ENCODE results near the gene FOXN3.

Gene FOXN3

DNA sequence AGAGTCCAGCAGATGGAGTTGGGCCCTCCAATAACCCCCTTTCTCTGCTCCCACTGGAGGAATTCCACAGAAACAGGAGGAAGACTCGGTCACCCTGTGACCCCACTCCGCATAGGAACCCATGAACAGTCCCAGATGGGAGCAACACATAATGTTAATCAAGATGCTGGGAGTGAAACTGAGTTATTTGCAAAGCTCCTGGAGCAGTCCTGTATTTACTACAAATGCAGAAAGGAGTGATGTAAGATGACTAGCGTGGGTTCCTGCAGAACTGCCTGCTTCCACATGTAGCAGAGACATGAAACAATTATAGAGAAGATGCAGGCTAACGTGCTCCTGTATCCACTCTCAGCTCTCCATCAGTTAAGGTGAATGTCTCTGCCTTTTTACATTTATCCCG, 274.7 kb downstream of the FOXN3 start:
- TF ChIP-seq, protein P1, sequence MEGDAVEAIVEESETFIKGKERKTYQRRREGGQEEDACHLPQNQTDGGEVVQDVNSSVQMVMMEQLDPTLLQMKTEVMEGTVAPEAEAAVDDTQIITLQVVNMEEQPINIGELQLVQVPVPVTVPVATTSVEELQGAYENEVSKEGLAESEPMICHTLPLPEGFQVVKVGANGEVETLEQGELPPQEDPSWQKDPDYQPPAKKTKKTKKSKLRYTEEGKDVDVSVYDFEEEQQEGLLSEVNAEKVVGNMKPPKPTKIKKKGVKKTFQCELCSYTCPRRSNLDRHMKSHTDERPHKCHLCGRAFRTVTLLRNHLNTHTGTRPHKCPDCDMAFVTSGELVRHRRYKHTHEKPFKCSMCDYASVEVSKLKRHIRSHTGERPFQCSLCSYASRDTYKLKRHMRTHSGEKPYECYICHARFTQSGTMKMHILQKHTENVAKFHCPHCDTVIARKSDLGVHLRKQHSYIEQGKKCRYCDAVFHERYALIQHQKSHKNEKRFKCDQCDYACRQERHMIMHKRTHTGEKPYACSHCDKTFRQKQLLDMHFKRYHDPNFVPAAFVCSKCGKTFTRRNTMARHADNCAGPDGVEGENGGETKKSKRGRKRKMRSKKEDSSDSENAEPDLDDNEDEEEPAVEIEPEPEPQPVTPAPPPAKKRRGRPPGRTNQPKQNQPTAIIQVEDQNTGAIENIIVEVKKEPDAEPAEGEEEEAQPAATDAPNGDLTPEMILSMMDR (IDR thresholded peaks at IDR 0.05; ENCODE audit: low read depth, low read length), result no peak
- no peak for DNase-seq (ENCODE audit: extremely low read depth, low read depth)

DNA sequence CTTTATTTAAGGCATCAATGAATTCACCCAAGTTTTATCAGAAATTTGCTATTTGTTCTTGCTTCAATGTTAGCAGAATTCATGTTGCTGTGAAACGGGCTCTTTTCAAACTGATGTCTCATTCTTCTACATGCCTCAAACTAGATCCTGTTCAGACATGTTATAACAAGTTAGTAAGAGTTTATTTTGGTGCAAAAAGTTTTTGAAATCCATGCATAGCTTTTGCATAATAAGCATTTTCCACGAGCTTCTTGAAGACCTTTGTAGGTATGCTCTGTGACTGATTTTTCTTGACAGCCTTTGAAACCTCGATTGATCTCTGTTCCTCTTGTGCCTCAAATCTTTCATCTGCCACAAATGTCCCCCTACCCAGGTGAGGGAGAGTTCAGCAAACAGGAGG, 275.2 kb downstream of the FOXN3 start:
- TF ChIP-seq, protein P1 (IDR thresholded peaks at IDR 0.05; ENCODE audit: low read depth, low read length), result no peak
- no peak for DNase-seq (ENCODE audit: extremely low read depth, low read depth)

DNA sequence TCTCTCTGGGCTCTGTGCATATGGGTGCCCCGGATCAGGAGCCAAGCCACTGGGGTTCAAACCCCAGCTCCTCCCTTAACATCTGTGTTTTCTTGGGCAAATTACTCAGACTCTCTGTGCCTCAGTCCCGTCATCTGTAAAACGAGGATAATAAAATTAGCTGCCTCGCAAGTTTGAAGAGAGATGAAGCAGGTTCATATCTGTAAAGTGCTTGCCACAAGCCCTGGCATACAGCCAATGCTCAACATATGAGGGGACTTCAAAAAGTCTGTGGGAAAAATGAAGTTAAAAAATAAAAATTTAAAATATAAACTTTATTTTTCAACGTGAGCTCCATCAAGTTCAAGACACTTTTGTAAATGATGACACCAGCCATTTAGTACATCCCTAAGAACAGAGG, 276.7 kb downstream of the FOXN3 start:
- TF ChIP-seq, protein P1 (IDR thresholded peaks at IDR 0.05; ENCODE audit: low read depth, low read length), result no peak
- no peak for DNase-seq (ENCODE audit: extremely low read depth, low read depth)

DNA sequence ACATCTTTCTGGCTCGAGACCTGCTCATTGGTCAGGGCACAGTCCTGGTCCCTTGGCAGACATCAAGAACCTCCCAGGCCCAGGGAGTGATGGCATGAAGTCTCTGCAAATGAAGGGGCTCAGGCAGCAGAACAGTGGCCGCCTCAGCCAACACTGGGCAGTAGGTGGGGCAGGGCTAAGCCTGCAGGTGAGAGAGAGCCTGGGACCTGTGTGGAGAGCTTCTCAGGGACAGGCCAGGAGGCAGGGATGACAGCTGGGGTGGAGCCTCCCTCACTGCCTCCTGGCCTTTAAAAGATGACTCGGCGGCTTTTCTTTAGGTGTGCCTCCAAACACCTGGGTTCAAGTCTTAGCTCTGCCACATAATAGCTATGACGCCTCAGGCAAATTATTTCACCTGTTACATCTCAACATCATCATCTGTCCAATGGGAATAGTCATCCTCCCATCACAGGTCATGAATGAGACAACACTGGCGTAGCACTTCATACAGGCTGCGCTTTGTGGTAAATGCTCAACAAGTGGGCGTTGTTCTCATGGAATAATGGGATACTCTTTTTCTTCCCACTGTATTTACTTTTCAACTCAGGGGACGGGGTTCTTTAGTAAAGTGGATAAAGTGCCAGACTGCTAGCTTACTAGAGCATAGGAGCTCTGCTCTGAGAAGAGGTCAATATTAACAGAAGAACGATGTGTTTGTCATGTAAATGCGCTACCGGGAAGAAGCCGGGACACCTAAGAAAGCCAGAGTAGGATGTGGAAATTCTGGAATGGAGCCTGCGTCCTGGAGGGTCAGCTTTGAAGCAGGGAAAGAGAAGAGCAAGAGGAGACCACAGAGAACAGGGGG, 277.4 kb downstream of the FOXN3 start:
- TF ChIP-seq, protein P1 (IDR thresholded peaks at IDR 0.05; ENCODE audit: low read depth, low read length), result no peak
- DNase-seq (ENCODE audit: extremely low read depth, low read depth), result no peak

DNA sequence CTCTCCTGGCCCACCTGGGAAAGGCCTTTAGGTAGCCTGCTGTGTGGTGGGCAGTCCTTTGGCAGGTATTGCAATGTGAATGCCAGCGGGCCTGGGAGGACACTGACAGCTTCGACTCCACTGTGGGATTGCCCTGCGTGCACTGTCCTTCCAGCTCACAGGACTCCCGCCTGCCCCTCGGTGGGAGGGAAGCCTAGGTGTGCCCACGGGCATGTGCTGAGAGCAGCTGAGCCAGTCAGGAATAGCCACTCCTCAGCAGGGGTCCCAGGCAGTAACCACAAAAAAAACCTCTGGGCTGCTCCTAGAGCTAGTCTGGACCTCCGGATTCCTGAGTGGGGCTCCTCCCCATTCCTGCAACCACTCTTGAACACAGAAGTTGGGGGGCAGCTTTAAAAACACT, 278.2 kb downstream of the FOXN3 start:
- DNase-seq (ENCODE audit: extremely low read depth, low read depth), result no peak
- TF ChIP-seq, protein P1 (IDR thresholded peaks at IDR 0.05; ENCODE audit: low read depth, low read length), result no peak

DNA sequence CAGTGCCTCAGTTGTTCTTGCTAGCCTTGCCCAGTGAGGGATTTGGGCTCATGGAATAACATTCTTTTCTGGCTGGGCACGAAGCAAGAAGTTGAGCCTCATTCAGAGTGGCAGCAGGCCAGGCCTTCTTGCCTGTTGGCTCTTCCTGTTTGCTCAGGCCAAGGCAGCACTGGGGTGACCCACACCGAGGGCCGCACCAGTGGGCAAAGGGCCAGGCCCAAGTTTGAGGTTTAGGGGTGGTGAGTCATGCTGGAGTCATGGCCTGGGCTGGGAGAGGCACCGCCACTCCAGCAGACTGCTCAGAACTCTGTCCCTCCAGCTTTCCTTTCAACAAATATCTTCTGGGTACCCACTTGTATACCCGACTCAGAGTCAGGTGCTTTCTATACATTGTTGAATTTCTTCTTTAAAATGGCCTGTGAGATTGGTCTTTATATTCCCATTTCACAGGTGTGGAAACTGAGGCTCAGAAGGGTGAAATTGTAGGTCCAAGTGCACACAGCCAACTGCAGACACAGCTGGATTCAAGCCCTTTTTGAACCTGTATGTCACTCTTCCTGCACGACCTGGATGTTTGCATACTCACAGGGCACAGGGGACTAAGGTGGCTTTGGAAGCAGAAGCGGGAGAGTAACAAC, 279.4 kb downstream of the FOXN3 start:
- peak; percentile 92 for DNase-seq (ENCODE audit: extremely low read depth, low read depth)
- TF ChIP-seq, protein P1 (IDR thresholded peaks at IDR 0.05; ENCODE audit: low read depth, low read length), result no peak

DNA sequence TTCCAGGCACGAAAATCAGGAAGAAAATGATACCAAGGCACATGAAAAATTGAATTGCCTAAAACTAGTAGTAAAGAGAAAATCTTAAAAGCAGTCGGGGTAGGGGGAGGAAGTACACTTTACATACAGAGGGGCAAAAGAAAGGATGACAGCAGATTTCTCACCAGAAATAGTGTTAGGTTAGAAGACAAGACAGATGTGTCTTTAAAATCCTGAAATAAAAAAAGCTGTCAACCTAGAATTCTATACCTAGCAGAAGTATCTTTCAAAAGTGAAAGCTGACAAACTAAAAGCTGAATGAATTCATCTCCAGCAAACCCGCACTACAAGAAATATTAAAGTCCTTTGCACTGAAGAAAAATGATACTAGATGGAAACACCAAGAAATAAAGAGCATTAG, 280.4 kb downstream of the FOXN3 start:
- no peak for DNase-seq (ENCODE audit: extremely low read depth, low read depth)
- TF ChIP-seq, protein P1 (IDR thresholded peaks at IDR 0.05; ENCODE audit: low read depth, low read length), result no peak
